Mucosa of rectum (tissue), 2 donors: ENCODE data around the gene MACROD2.

Experiments used
- H3K27ac ChIP-seq, 2 donors: one replicate each; pipeline ENCODE4 v1.7.0; 2013; ENCODE audit warnings: inconsistent platforms in 2 of 2, low read depth in 2 of 2, low read length in 2 of 2
- H3K27me3 ChIP-seq, 2 donors: one replicate each; pipeline ENCODE4 v1.7.0; 2013; ENCODE audit warnings: low read length in 2 of 2; ENCODE audit not compliant: control insufficient read depth in 2 of 2, insufficient read depth in 2 of 2
- H3K36me3 ChIP-seq, 2 donors: one replicate each; pipeline ENCODE4 v1.7.0; 2013; ENCODE audit warnings: low read length in 2 of 2; ENCODE audit not compliant: control insufficient read depth in 2 of 2, insufficient read depth in 2 of 2
- H3K4me1 ChIP-seq, 2 donors: one replicate each; pipeline ENCODE4 v1.7.0; 2013; ENCODE audit warnings: low read length in 2 of 2, mild to moderate bottlenecking in 1 of 2; ENCODE audit not compliant: control insufficient read depth in 2 of 2, insufficient read depth in 2 of 2
- H3K4me3 ChIP-seq, 2 donors: one replicate each; pipeline ENCODE4 v1.7.0; 2013; ENCODE audit warnings: low read length in 2 of 2
- H3K9ac ChIP-seq, 2 donors: one replicate each; pipeline ENCODE4 v1.7.0; 2013; ENCODE audit warnings: low read length in 2 of 2, low read depth in 1 of 2, mild to moderate bottlenecking in 1 of 2
- H3K9me3 ChIP-seq, 2 donors: one replicate each; pipeline ENCODE4 v1.7.0; 2013; ENCODE audit warnings: low read length in 2 of 2; ENCODE audit not compliant: control insufficient read depth in 2 of 2
- donor health status: healthy.
- donor health status: Normal muscosa, but diverticular disease.

The MACROD2 gene

DNA sequence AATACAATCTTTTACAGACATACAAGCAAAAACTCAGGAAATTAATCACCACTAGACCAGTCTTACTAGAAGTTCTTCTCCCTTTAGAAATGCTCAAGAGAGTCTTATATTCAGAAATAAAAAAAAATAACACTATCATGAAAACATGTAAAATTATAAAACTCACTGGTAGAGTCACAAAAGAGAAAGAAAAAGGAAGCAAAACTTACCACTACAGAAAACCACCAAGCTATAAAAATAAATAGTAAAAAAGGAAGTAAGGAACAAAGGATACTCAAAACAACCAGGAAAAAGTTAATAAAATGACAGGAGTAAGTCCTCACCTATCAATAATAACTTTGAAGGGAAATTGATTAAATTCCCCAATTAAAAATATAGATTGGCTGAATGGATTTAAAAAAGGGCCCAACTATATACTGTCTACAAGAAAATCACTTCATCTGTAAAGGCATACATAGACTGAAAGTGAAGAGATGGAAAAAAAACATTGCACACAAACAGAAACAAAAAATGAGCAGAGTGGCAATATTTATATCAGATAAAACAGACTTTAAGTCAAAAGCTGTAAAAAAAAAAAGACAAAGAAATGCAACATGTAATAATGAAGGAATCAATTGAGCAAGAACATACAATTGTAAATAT is 2088.4 kb downstream of the MACROD2 start:
- no peak overlapping the region for H3K27ac ChIP-seq
- no peak overlapping the region for H3K4me3 ChIP-seq
- H3K4me1 ChIP-seq, result no peaks in the 10 kb centered on the region
- H3K9me3 ChIP-seq, result no peaks in the 10 kb centered on the region
- H3K27me3 ChIP-seq, result no peaks in the 10 kb centered on the region
- no peak overlapping the region for H3K9ac ChIP-seq
- no peaks in the 10 kb centered on the region for H3K36me3 ChIP-seq

GRCh38 chr20:16095226-16095625 is 2099.9 kb downstream of the MACROD2 start:
- H3K36me3 ChIP-seq, result no peaks in the 10 kb centered on the region
- H3K27me3 ChIP-seq, result no peaks in the 10 kb centered on the region
- no peaks in the 10 kb centered on the region for H3K4me1 ChIP-seq
- H3K27ac ChIP-seq, result no peak overlapping the region
- no peak overlapping the region for H3K9ac ChIP-seq
- peaks cover 0 to 3% of the 10 kb centered on the region in 2 donors for H3K9me3 ChIP-seq
- H3K4me3 ChIP-seq, result no peak overlapping the region

DNA sequence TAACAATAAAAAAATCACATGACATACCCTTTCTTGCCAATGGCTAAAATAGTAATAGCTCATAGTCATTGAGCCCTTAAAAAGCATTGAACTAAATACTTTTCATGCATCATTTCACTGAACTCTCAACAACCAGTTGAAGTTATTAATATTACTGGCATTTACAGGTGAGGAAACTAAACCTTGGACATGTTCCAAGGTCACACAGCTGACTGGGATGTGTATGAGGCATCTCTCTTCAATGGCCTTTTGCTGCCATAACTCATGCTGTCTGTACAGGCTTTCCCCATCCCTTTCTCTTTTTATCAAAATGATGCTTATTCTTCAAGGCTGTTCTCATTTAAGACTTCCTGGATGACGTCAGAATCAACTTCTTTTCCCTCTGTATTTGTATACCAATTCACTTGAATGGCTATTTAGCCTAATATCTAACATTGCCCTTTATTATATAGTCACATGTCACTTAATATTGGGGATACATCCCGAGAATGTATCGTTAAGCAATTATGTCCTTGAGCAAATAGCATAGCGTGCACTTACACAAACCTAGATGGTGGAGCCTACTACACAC is 2101.5 kb downstream of the MACROD2 start:
- no peaks in the 10 kb centered on the region for H3K36me3 ChIP-seq
- no peak overlapping the region for H3K27ac ChIP-seq
- no peaks in the 10 kb centered on the region for H3K4me1 ChIP-seq
- no peaks in the 10 kb centered on the region for H3K27me3 ChIP-seq
- no peaks in the 10 kb centered on the region for H3K9me3 ChIP-seq
- no peak overlapping the region for H3K9ac ChIP-seq
- H3K4me3 ChIP-seq, result no peak overlapping the region

DNA sequence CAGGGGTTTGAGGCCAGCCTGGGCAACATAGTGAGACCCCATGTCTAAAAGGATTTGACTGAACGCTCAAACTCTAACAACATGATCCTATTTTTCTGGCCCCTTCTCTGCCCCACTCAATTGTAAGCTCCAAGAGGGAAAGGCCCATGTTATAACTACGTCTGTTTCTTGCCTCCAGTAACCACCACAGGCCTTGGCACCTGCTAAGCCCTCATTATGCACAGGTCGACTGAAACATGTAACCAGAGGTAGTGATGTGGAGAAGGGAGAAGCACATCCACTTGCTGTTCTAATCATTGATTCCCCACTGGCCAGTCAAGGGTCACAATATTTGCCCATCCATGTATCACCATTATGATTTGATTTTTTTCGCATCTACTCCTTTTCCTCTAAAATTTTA is 2102.5 kb downstream of the MACROD2 start:
- Histone ChIP-seq H3K9me3 (no peaks in the 10 kb centered on the region), H3K36me3 (no peaks in the 10 kb centered on the region), H3K27me3 (no peaks in the 10 kb centered on the region), H3K4me1 (no peaks in the 10 kb centered on the region), H3K4me3 (no peak overlapping the region), H3K9ac (no peak overlapping the region), H3K27ac (no peak overlapping the region)

- no peaks in the 10 kb centered on the region for H3K9me3 ChIP-seq
- no peaks in the 10 kb centered on the region for H3K4me1 ChIP-seq
- H3K9ac ChIP-seq, result no peak overlapping the region
- H3K4me3 ChIP-seq, result no peak overlapping the region
- no peak overlapping the region for H3K27ac ChIP-seq
- H3K27me3 ChIP-seq, result no peaks in the 10 kb centered on the region
- H3K36me3 ChIP-seq, result no peaks in the 10 kb centered on the region
These were observed 2103.7 kb downstream of the MACROD2 start for GRCh38 chr20:16098890-16099639.

DNA sequence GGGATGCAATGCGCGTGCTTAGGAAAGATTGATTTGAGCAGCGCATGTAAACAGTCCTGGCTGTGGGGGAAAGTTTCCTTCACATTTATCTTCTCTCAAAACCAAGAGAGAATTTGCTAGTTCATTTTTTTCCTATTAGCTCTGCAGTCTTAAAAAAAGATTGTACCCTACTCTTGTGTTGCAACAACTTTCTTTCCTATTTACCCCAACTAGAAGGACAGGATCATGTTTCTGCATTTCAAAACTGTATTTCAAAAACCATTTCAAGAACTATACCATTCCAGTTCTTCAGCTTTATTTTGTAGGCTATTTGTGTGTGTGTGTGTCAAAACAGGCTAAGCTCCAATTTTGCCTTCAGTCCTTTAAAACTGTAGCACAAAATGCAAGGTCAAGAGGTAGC is 2104.8 kb downstream of the MACROD2 start:
- no peaks in the 10 kb centered on the region for H3K4me1 ChIP-seq
- no peaks in the 10 kb centered on the region for H3K9me3 ChIP-seq
- H3K36me3 ChIP-seq, result no peaks in the 10 kb centered on the region
- no peak overlapping the region for H3K9ac ChIP-seq
- H3K27ac ChIP-seq, result no peak overlapping the region
- H3K27me3 ChIP-seq, result no peaks in the 10 kb centered on the region
- H3K4me3 ChIP-seq, result no peak overlapping the region

- Histone ChIP-seq H3K4me3 (no peak overlapping the region), H3K4me1 (no peaks in the 10 kb centered on the region), H3K9me3 (no peaks in the 10 kb centered on the region), H3K27me3 (no peaks in the 10 kb centered on the region), H3K27ac (no peak overlapping the region), H3K9ac (no peak overlapping the region), H3K36me3 (no peaks in the 10 kb centered on the region)
These were observed 2105.5 kb downstream of the MACROD2 start for GRCh38 chr20:16100767-16101166.
